ENCODE data around the gene RALGDS. TPM values are rescaled to one million over a fixed set of nuclear protein-coding genes. Genes with fewer than 3 reads are reported as not detected.

RALGDS gene
- total RNA-seq, 1 donor from 2014 or later: 19.0 TPM

DNA sequence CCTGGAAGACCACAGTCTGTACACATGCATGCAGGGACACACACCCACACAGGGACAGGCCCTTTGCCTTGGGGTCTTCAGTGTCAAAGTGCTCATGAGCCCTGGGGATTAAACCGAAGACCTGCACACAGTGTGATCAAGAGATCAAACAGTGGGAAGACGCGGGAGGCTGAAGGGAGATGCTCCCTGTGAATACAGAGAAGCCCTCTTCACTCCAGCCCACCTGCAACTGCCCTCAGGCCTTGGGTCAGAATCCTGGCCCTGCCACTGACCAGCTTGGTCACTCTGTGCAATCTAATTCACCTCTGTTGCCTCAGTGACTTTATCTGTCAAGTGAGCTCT is 2.9 kb downstream of the RALGDS start:
- H3K9me3 Mint-ChIP-seq (ENCODE audit: low read depth): no peaks in the 10 kb centered on the region
- no peak overlapping the region for H3K27ac Mint-ChIP-seq (ENCODE audit: unreplicated experiment)
- H3K4me3 Mint-ChIP-seq (ENCODE audit: unreplicated experiment): no peak overlapping the region
- peaks cover 25% of the 10 kb centered on the region for H3K4me1 Mint-ChIP-seq (ENCODE audit: low read depth)
- TF ChIP-seq, protein P1, sequence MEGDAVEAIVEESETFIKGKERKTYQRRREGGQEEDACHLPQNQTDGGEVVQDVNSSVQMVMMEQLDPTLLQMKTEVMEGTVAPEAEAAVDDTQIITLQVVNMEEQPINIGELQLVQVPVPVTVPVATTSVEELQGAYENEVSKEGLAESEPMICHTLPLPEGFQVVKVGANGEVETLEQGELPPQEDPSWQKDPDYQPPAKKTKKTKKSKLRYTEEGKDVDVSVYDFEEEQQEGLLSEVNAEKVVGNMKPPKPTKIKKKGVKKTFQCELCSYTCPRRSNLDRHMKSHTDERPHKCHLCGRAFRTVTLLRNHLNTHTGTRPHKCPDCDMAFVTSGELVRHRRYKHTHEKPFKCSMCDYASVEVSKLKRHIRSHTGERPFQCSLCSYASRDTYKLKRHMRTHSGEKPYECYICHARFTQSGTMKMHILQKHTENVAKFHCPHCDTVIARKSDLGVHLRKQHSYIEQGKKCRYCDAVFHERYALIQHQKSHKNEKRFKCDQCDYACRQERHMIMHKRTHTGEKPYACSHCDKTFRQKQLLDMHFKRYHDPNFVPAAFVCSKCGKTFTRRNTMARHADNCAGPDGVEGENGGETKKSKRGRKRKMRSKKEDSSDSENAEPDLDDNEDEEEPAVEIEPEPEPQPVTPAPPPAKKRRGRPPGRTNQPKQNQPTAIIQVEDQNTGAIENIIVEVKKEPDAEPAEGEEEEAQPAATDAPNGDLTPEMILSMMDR (IDR thresholded peaks at IDR 0.05): no peak
- H3K36me3 Mint-ChIP-seq (ENCODE audit: low read depth): no peaks in the 10 kb centered on the region
- no peaks in the 10 kb centered on the region for H3K27me3 Mint-ChIP-seq (ENCODE audit: low read depth)
- no peak for DNase-seq (ENCODE audit: low spot score)

DNA sequence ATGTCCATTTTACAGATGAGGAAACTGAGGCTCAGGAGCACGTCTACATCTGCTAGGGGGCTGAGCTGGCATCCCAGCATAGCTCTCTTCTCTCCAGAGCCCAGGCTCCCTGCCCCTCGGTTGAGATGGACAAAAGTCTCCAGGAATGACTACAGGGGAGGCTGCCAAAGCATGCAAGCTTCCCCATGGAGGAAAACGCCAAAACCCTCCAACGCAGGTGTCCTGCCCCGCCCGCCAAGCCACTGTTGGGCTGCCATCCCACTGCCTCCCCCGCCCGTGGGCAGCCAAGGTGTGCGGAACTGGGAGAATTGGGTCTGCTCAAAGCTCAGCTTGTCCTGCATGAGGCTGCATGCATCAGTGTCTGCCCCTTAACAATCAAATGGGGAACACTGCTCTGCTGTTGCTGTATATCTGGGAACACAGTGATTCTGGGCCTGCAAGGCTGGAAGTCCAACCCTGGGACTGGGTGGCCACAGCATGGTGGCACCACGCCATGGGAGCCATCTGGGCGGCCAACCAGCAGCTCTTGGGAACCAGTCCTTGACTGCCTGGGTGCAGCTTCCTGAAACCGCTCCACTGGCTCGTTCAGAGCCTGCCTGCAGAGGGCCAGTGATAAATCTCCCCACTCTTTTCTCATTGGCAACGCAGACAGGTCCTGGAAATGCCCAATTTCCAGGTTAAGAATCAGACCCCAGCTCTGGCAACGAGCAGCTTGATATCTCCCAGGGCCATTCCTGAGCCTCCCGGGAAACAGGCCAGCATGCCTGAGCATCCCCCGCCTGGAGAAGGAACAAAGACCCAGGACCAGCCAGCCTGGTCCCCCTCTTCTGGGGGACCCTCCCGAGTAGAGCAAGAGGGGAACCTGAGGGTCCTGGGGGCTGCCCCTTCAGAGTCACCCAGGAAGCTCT is 3.5 kb downstream of the RALGDS start:
- Mint-ChIP-seq H3K4me1 (ENCODE audit: low read depth) (peaks cover 27% of the 10 kb centered on the region), H3K9me3 (ENCODE audit: low read depth) (no peaks in the 10 kb centered on the region), H3K4me3 (ENCODE audit: unreplicated experiment) (no peak overlapping the region), H3K27ac (ENCODE audit: unreplicated experiment) (no peak overlapping the region), H3K27me3 (ENCODE audit: low read depth) (no peaks in the 10 kb centered on the region), H3K36me3 (ENCODE audit: low read depth) (no peaks in the 10 kb centered on the region)
- no peak for DNase-seq (ENCODE audit: low spot score)
- TF ChIP-seq, protein P1 (IDR thresholded peaks at IDR 0.05): no peak

DNA sequence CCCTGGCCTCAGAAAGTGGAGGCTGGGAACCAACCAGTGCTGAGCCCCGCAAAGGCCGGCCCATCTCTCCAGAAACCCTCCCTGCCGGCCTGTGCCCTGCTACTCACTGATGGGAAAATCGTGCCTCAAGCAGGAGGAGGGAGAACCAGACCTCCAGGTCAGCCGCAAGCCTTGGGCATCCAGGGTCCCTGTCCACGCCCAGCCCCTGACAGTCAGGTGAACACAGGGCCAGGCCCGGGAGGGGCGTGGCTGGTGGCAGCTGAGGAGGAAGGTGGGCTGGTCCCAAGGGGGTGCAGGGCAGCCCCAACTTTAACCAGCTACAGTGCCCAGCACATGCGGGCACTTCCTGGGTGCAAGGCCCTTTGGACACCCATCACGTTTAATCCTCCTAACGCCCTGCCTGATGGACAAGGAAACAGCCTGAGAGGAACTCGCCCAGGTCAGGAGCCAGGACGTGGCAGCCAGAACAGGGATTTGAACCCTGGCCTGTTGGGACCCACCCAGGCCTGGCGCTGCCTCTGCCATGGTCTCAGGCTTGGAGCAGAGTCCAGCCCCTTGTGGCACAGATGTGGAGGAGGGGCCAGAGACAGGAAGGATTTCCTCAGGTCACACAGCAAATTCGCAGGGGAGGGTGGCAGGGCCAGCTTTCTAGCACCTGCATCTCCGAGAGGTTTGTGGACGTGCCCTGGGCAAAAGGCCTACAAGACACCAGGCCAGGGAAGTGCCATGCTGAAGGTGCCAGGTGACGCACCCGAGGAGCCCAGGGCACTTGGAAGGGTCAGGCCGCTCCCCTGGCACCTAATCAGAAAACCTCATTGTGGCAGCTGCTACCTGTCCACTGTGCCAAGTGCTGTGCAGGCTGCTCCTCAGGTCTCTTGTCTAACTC is 4.5 kb downstream of the RALGDS start:
- Mint-ChIP-seq H3K36me3 (ENCODE audit: low read depth) (no peaks in the 10 kb centered on the region), H3K4me1 (ENCODE audit: low read depth) (peaks cover 27% of the 10 kb centered on the region), H3K4me3 (ENCODE audit: unreplicated experiment) (no peak overlapping the region), H3K9me3 (ENCODE audit: low read depth) (no peaks in the 10 kb centered on the region), H3K27ac (ENCODE audit: unreplicated experiment) (no peak overlapping the region), H3K27me3 (ENCODE audit: low read depth) (no peaks in the 10 kb centered on the region)
- peak; percentile 84 for DNase-seq (ENCODE audit: low spot score)
- TF ChIP-seq, protein P1 (IDR thresholded peaks at IDR 0.05): no peak

DNA sequence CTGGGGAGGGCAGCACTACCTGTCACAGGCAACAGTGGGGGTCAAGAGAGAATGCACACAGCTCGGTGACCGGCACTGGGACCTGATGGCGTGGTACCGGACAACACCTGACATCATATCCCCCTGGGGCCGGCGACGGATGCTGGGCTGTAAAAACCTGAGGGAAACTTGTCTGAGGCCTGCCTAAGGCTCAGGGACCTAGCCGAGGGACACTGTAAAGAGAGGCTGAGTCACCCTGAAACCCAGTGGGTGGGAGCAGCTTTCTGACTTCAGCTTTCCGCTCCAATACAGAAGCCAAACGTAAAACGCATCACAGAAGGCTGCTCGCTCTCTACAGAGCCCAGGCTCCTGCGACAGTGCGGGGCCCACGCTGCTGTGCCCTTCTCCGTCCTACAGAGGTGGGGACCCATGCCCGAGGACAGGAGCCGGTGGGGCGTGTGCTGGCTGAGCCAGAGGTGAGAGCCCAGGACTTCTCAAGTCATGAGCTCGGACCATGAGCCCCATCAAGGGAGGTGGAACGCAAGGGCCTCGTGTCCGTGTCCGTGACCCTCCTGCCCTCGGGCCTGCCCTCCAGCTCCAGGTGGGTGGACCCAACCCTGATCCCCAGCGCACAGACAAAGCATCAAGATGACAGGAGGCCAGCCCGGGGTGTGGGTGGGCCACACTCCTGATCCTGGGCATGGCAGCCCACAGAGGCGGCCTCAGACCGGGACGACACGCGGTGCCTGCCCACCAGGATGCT is 5.3 kb downstream of the RALGDS start:
- no peaks in the 10 kb centered on the region for H3K9me3 Mint-ChIP-seq (ENCODE audit: low read depth)
- H3K27me3 Mint-ChIP-seq (ENCODE audit: low read depth): no peaks in the 10 kb centered on the region
- H3K4me1 Mint-ChIP-seq (ENCODE audit: low read depth): peaks cover 27% of the 10 kb centered on the region
- no peak overlapping the region for H3K27ac Mint-ChIP-seq (ENCODE audit: unreplicated experiment)
- peak; percentile 82 for DNase-seq (ENCODE audit: low spot score)
- no peak overlapping the region for H3K4me3 Mint-ChIP-seq (ENCODE audit: unreplicated experiment)
- H3K36me3 Mint-ChIP-seq (ENCODE audit: low read depth): no peaks in the 10 kb centered on the region
- TF ChIP-seq, protein P1 (IDR thresholded peaks at IDR 0.05): no peak

Measured in chondrocyte (in vitro differentiated cells).